GM12878 (cell line): ENCODE results near the gene TSSK3.

Experiments
- ATF7 ChIP-seq: fragments of 450-650 bp; IDR thresholded peaks from 2 replicates; pipeline ENCODE4 v1.6.1; 2016; ENCODE audit warnings: low read depth, mild to moderate bottlenecking
- CREM ChIP-seq: IDR thresholded peaks from 2 replicates; pipeline ENCODE4 v1.6.1; 2014; ENCODE audit warnings: antibody characterized with exemption, low read depth
- EP300 ChIP-seq, 2 experiments: fragments of 150-350 bp in 1 of 2; IDR thresholded peaks; 2 replicates each; pipeline ENCODE4 v1.6.1; 2011 to 2012; ENCODE audit warnings: low read depth in 2 of 2, low read length in 2 of 2, borderline replicate concordance in 1 of 2, improper control_type of control experiment in 1 of 2, inconsistent platforms in 1 of 2; ENCODE audit not compliant: control insufficient read depth in 1 of 2
- ZNF274 ChIP-seq: IDR thresholded peaks from one replicate; pipeline ENCODE4 v1.8.0; 2011; ENCODE audit not compliant: insufficient read length, insufficient read depth
- TF ChIP-seq, protein P1 (sequence below), 3 experiments: IDR thresholded peaks in 2 of 3; conservative IDR thresholded peaks in 1 of 3; 2 replicates each; pipeline ENCODE4 v1.5.1; 2011; ENCODE audit warnings: low read depth in 3 of 3, low read length in 3 of 3, mild to moderate bottlenecking in 3 of 3, control low read depth in 2 of 3, moderate library complexity in 2 of 3, inconsistent platforms in 1 of 3, mixed read lengths in 1 of 3; ENCODE audit not compliant: control insufficient read depth in 2 of 3, insufficient read depth in 1 of 3; ENCODE audit errors: extremely low read depth in 1 of 3

DNA sequence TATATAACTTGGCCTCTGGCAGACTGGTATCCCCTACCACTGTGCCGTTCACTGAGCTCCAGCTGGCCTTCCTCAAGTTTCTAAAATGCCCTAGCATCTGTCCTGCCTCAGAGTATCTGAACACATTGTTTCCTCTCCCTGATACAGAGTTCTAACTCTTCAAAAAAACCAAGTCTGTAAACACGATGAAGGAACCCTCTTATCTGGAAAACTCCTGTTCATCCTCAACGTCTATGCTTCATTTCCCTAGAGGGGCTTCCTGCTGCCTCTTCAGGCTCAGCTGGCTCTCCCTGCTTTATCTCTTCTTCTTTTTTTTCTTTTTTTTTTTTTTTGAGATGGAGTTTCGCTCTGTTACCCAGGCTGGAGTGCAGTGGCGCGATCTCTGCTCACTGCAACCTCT, 26.3 kb downstream of the TSSK3 start:
- TF ChIP-seq, protein P1, sequence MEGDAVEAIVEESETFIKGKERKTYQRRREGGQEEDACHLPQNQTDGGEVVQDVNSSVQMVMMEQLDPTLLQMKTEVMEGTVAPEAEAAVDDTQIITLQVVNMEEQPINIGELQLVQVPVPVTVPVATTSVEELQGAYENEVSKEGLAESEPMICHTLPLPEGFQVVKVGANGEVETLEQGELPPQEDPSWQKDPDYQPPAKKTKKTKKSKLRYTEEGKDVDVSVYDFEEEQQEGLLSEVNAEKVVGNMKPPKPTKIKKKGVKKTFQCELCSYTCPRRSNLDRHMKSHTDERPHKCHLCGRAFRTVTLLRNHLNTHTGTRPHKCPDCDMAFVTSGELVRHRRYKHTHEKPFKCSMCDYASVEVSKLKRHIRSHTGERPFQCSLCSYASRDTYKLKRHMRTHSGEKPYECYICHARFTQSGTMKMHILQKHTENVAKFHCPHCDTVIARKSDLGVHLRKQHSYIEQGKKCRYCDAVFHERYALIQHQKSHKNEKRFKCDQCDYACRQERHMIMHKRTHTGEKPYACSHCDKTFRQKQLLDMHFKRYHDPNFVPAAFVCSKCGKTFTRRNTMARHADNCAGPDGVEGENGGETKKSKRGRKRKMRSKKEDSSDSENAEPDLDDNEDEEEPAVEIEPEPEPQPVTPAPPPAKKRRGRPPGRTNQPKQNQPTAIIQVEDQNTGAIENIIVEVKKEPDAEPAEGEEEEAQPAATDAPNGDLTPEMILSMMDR (IDR thresholded peaks at IDR 0.05 in 2 of 3, conservative IDR thresholded peaks at IDR 0.05 in 1 of 3; ENCODE audit: control insufficient read depth in 2 of 3, extremely low read depth in 1 of 3, insufficient read depth in 1 of 3, low read depth in 3 of 3, low read length in 3 of 3): no peak
- TF ChIP-seq CREM (no peak), ZNF274 (no peak), EP300 (IDR thresholded peaks at IDR 0.05; ENCODE audit: borderline replicate concordance in 1 of 2, control insufficient read depth in 1 of 2, low read depth in 2 of 2, low read length in 2 of 2) (no peak), ATF7 (no peak)
